Upper lobe of right lung (tissue), 1 donor: Measurements from ENCODE around the gene EMID1. TPM values are rescaled to one million over a fixed set of nuclear protein-coding genes. Genes with fewer than 3 reads are reported as not detected.
A peak's percentile ranks its signal among the peaks of the same experiment; 100 is the strongest.

Experiments
- ATAC-seq: fragments of 200-7000 bp; cut with Tn5 transposase; one replicate; pipeline ENCODE4 v1.9.1; 2020; ENCODE audit warnings: mild to moderate bottlenecking, moderate library complexity
- DNase-seq: peaks from one replicate; pipeline ENCODE4 v3.0.0-alpha.2; 2020
- H3K27ac ChIP-seq: fragments of 200-600 bp; one replicate; pipeline ENCODE4 v1.8.0; 2022
- H3K27me3 ChIP-seq: fragments of 200-600 bp; one replicate; pipeline ENCODE4 v1.8.0; 2022; ENCODE audit warnings: mild to moderate bottlenecking
- H3K36me3 ChIP-seq: fragments of 200-600 bp; one replicate; pipeline ENCODE4 v1.8.0; 2022
- H3K4me1 ChIP-seq: fragments of 200-600 bp; one replicate; pipeline ENCODE4 v1.8.0; 2022
- H3K4me3 ChIP-seq: fragments of 200-600 bp; one replicate; pipeline ENCODE4 v1.8.0; 2022; ENCODE audit warnings: mild to moderate bottlenecking
- H3K9me3 ChIP-seq: fragments of 200-600 bp; one replicate; pipeline ENCODE4 v1.8.0; 2022
- intact Hi-C: fragments of 100-400 bp; cut with DNase I; formaldehyde crosslinking; loops from one replicate; pipeline ENCODE4 v1.11.0; 2022
- total RNA-seq: library from RNA; stranded (reverse); fragmentation: NEBNext Ultra II Directional; extraction: Animal tissue kit (Norgen Biotek cat#: 25700); gene quantifications from one replicate; pipeline ENCODE4 v1.2.1, GENCODE V29; 2021
- TF ChIP-seq, protein P1 (sequence below): fragments of 200-600 bp; IDR thresholded peaks from one replicate; pipeline ENCODE4 v1.8.0; 2022; ENCODE audit warnings: antibody characterized with exemption
- donor health status: DM: no; HTN: yes; CAD: no; lungs with severe emphysema.

EMID1 gene
- total RNA-seq, 1 donor from 2014 or later = 15.2 TPM

- Histone ChIP-seq H3K27ac (no peak overlapping the region), H3K9me3 (peaks cover 11% of the 10 kb centered on the region), H3K4me3 (no peak overlapping the region), H3K4me1 (no peaks in the 10 kb centered on the region), H3K36me3 (no peaks in the 10 kb centered on the region), H3K27me3 (no peaks in the 10 kb centered on the region)
- TF ChIP-seq, protein P1, sequence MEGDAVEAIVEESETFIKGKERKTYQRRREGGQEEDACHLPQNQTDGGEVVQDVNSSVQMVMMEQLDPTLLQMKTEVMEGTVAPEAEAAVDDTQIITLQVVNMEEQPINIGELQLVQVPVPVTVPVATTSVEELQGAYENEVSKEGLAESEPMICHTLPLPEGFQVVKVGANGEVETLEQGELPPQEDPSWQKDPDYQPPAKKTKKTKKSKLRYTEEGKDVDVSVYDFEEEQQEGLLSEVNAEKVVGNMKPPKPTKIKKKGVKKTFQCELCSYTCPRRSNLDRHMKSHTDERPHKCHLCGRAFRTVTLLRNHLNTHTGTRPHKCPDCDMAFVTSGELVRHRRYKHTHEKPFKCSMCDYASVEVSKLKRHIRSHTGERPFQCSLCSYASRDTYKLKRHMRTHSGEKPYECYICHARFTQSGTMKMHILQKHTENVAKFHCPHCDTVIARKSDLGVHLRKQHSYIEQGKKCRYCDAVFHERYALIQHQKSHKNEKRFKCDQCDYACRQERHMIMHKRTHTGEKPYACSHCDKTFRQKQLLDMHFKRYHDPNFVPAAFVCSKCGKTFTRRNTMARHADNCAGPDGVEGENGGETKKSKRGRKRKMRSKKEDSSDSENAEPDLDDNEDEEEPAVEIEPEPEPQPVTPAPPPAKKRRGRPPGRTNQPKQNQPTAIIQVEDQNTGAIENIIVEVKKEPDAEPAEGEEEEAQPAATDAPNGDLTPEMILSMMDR = no peak
- ATAC-seq = peak; percentile 16
- peak; percentile 39 for DNase-seq
- intact Hi-C loops = no loop called here
Measured at GRCh38 chr22:29172216-29172615, 33.5 kb upstream of the EMID1 start.

DNA sequence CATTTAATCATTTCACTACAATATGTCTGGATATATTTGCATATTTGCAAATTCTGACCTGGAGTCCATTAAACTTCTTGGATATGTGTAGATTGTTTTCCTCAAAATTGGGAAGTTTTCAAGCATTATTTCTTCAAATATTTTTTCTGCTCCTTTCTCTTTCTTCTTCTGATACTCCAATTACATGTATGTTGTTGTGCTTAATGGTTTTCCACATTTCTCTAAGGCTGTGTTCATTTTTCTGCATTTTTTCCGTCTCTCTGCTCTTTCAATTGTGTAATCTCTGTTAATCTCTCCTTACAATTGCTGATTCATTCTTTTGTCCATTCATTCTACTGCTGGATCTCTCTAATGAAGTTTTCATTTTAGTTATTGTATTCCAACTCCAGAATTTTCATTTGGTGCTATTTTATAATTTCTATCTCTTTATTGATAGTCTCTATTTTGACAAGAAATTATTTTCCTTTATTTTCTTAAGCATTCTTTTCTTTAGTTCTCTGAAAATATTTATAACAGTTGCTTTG, 30.3 kb upstream of the EMID1 start:
- TF ChIP-seq, protein P1 = no peak
- H3K4me3 ChIP-seq = no peak overlapping the region
- H3K27ac ChIP-seq = no peak overlapping the region
- intact Hi-C loops = no loop called here
- DNase-seq = no peak
- H3K36me3 ChIP-seq = no peaks in the 10 kb centered on the region
- H3K27me3 ChIP-seq = no peaks in the 10 kb centered on the region
- no peaks in the 10 kb centered on the region for H3K4me1 ChIP-seq
- H3K9me3 ChIP-seq = peaks cover 11% of the 10 kb centered on the region
- no peak for ATAC-seq

DNA sequence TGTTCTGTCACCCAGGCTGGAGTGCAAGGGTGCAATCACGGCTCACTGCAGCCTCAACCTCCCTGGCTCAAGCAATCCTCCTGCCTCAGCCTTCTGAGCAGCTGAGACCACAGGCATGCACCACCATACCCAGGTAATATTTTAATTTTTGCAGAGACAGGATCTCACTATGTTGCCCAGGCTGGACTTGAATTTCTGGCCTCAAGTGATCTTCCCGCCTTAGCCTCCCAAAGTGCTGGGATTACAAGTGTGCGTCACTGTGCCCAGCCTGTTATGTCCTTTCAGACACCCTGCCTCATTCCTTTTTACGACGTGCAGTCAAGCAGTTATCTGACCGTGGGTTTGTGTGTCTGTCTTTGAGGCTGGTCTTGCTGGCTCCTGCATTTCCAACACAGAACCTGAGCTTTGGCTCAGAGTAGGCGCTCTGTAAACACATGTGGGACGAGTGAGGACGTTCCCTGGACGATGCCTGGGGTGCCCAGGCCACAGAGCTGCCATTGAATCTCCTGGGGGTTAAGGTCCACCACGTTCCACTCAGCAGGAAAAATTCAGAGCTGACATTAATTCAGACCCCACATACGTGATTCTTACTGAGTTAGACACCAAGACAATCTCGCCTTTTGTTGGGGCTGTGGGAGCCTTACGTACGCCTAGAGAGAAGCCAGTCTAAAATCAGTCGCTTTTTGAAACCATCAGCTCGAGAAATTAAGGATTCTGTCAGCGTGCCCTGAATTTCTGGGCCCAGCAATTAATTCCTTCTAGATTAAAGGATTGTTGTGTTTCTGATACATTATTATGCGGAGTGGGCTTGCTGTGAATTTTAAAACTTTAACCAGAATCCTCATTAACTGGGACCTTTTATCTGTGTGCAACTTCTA, 21.5 kb upstream of the EMID1 start:
- Histone ChIP-seq H3K27me3 (no peaks in the 10 kb centered on the region), H3K27ac (no peak overlapping the region), H3K4me3 (no peak overlapping the region), H3K9me3 (no peaks in the 10 kb centered on the region), H3K4me1 (no peaks in the 10 kb centered on the region), H3K36me3 (no peaks in the 10 kb centered on the region)
- TF ChIP-seq, protein P1 = no peak
- DNase-seq = no peak
- ATAC-seq = no peak
- intact Hi-C loops = no loop called here

- ATAC-seq = no peak
- TF ChIP-seq, protein P1 = no peak
- DNase-seq = no peak
Measured at GRCh38 chr22:29184849-29185490, 20.7 kb upstream of the EMID1 start.

GRCh38 chr22:29186302-29186701, 19.4 kb upstream of the EMID1 start:
- intact Hi-C loops = no loop called here
- H3K9me3 ChIP-seq = no peaks in the 10 kb centered on the region
- H3K4me3 ChIP-seq = no peak overlapping the region
- ATAC-seq = no peak
- H3K36me3 ChIP-seq = no peaks in the 10 kb centered on the region
- H3K27me3 ChIP-seq = no peaks in the 10 kb centered on the region
- no peaks in the 10 kb centered on the region for H3K4me1 ChIP-seq
- no peak for DNase-seq
- H3K27ac ChIP-seq = no peak overlapping the region
- TF ChIP-seq, protein P1 = no peak

More at GRCh38 chr22:29184849-29185490, 20.7 kb upstream of the EMID1 start:
- intact Hi-C loops = no loop called here
- Histone ChIP-seq H3K27ac (no peak overlapping the region), H3K9me3 (no peaks in the 10 kb centered on the region), H3K27me3 (no peaks in the 10 kb centered on the region), H3K4me3 (no peak overlapping the region), H3K4me1 (no peaks in the 10 kb centered on the region), H3K36me3 (no peaks in the 10 kb centered on the region)
